Right atrium auricular region (tissue), 2 donors: ENCODE data around the gene ADCY3. TPM values are rescaled to one million over a fixed set of nuclear protein-coding genes. Genes with fewer than 3 reads are reported as not detected.
A peak's percentile ranks its signal among the peaks of the same experiment; 100 is the strongest.

Experiments
- DNase-seq: peaks from one replicate; pipeline ENCODE4 v3.0.0-alpha.2; 2019; ENCODE audit warnings: low spot score
- H3K27ac ChIP-seq, 2 donors: fragments of 200-600 bp; sonication (generic); 1 replicate in 1 of 2; 2 replicates in 1 of 2; pipeline ENCODE4 v1.5.1; 2016 to 2019
- H3K27me3 ChIP-seq, 2 donors: fragments of 200-600 bp; sonication (generic); one replicate each; pipeline versions ENCODE4 v1.5.1 to v1.6.0; 2017 to 2019
- H3K36me3 ChIP-seq: fragments of 200-600 bp; sonication (generic); one replicate; pipeline ENCODE4 v1.5.1; 2016
- H3K4me1 ChIP-seq, 2 donors: fragments of 200-600 bp; sonication (generic); one replicate each; pipeline versions ENCODE4 v1.5.1 to v1.6.0; 2017 to 2019
- H3K4me3 ChIP-seq, 2 donors: fragments of 200-600 bp; sonication (generic); 1 replicate in 1 of 2; 2 replicates in 1 of 2; pipeline ENCODE4 v1.5.1; 2017 to 2019; ENCODE audit warnings: mild to moderate bottlenecking in 1 of 2, moderate library complexity in 1 of 2
- H3K9me3 ChIP-seq, 2 donors: fragments of 200-600 bp; sonication (generic); one replicate each; pipeline ENCODE4 v1.5.1; 2019
- total RNA-seq, 2 donors: library from RNA; depleted of rRNA; stranded (reverse); fragments of >200 nt; gene quantifications; one replicate each; pipeline ENCODE4 v1.1.0, GENCODE V29; 2016
- TF ChIP-seq, protein P1 (sequence below), 2 donors: fragments of 200-600 bp; sonication (generic); IDR thresholded peaks; one replicate each; pipeline ENCODE4 v1.5.1; 2019; ENCODE audit warnings: antibody characterized with exemption in 2 of 2

The ADCY3 gene
- total RNA-seq, 2 donors from 2014 or later, result 14.1 to 28.4 TPM

GRCh38 chr2:24917086-24917485, 3.0 kb downstream of the ADCY3 start:
- TF ChIP-seq, protein P1, sequence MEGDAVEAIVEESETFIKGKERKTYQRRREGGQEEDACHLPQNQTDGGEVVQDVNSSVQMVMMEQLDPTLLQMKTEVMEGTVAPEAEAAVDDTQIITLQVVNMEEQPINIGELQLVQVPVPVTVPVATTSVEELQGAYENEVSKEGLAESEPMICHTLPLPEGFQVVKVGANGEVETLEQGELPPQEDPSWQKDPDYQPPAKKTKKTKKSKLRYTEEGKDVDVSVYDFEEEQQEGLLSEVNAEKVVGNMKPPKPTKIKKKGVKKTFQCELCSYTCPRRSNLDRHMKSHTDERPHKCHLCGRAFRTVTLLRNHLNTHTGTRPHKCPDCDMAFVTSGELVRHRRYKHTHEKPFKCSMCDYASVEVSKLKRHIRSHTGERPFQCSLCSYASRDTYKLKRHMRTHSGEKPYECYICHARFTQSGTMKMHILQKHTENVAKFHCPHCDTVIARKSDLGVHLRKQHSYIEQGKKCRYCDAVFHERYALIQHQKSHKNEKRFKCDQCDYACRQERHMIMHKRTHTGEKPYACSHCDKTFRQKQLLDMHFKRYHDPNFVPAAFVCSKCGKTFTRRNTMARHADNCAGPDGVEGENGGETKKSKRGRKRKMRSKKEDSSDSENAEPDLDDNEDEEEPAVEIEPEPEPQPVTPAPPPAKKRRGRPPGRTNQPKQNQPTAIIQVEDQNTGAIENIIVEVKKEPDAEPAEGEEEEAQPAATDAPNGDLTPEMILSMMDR (IDR thresholded peaks at IDR 0.05), result no peak
- DNase-seq, result no peak
- Histone ChIP-seq H3K27me3 (no peaks in the 10 kb centered on the region), H3K27ac (no peak overlapping the region), H3K4me1 (peaks cover 0 to 27% of the 10 kb centered on the region in 2 donors), H3K4me3 (peak overlapping the region in 1 of 2 donors; percentile 58), H3K36me3 (no peaks in the 10 kb centered on the region), H3K9me3 (no peaks in the 10 kb centered on the region)

DNA sequence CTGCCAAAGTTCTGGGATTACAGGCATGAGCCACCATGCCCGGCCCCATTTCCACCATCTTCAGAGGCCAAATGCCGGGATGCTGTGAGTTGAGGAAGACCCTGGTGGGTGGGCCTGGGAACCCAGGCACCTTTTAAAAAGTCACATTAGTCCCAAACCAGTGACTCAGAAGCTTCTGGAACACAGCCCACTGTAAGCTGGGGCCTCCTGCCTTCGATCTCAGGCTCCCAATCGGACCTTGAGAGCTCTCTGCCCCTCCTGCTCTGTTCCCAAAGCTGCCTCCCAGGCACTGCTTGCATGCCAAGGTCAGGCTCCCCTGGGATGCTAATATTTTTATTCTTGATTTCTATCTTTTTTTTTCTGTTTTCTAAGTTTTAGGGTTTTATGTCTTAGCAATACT, 4.2 kb downstream of the ADCY3 start:
- Histone ChIP-seq H3K4me3 (no peak overlapping the region), H3K36me3 (no peaks in the 10 kb centered on the region), H3K9me3 (no peaks in the 10 kb centered on the region), H3K4me1 (peaks cover 0 to 22% of the 10 kb centered on the region in 2 donors), H3K27ac (peak overlapping the region in 1 of 2 donors; percentile 1), H3K27me3 (no peaks in the 10 kb centered on the region)
- TF ChIP-seq, protein P1 (IDR thresholded peaks at IDR 0.05), result no peak
- no peak for DNase-seq

GRCh38 chr2:24915175-24915574, 4.9 kb downstream of the ADCY3 start:
- no peaks in the 10 kb centered on the region for H3K27me3 ChIP-seq
- H3K27ac ChIP-seq, result peak overlapping the region in 1 of 2 donors; percentile 1
- H3K4me1 ChIP-seq, result peaks cover 0 to 19% of the 10 kb centered on the region in 2 donors
- peak overlapping the region in 1 of 2 donors; percentile 4 for H3K4me3 ChIP-seq
- no peak for DNase-seq
- H3K9me3 ChIP-seq, result peaks cover 0 to 3% of the 10 kb centered on the region in 2 donors
- no peaks in the 10 kb centered on the region for H3K36me3 ChIP-seq
- TF ChIP-seq, protein P1 (IDR thresholded peaks at IDR 0.05), result no peak

GRCh38 chr2:24914713-24915112, 5.3 kb downstream of the ADCY3 start:
- peaks cover 0 to 8% of the 10 kb centered on the region in 2 donors for H3K9me3 ChIP-seq
- H3K4me1 ChIP-seq, result peaks cover 0 to 19% of the 10 kb centered on the region in 2 donors
- TF ChIP-seq, protein P1 (IDR thresholded peaks at IDR 0.05), result no peak
- no peaks in the 10 kb centered on the region for H3K36me3 ChIP-seq
- DNase-seq, result no peak
- H3K27me3 ChIP-seq, result no peaks in the 10 kb centered on the region
- no peak overlapping the region for H3K27ac ChIP-seq
- H3K4me3 ChIP-seq, result no peak overlapping the region

DNA sequence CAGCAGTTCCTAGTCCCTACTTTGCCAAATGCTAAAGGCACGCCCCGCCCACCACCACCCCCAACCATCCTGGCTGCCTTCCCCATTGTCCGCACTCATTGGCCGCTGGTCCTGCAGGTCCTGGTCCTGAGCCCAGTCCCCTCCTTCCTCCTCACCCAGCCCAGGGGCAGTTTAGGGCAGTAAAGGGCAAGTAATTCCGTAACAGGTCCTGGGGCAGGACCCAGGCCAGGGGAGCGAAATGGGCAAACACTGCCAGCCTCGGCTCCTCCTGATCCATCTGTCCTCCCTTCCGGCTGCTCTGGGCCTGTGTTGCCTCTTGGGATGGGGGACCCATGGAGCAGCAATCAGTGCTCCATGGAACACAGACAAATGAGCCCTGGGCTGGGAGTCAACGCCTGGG, 6.1 kb downstream of the ADCY3 start:
- TF ChIP-seq, protein P1 (IDR thresholded peaks at IDR 0.05), result no peak
- Histone ChIP-seq H3K36me3 (no peaks in the 10 kb centered on the region), H3K27me3 (no peaks in the 10 kb centered on the region), H3K9me3 (peaks cover 0 to 8% of the 10 kb centered on the region in 2 donors), H3K4me3 (no peak overlapping the region), H3K27ac (peak overlapping the region in 1 of 2 donors; percentile 16), H3K4me1 (peaks cover 0 to 13% of the 10 kb centered on the region in 2 donors)
- no peak for DNase-seq

- Histone ChIP-seq H3K27ac (no peak overlapping the region), H3K27me3 (no peaks in the 10 kb centered on the region), H3K36me3 (no peaks in the 10 kb centered on the region), H3K4me3 (no peak overlapping the region), H3K9me3 (peaks cover 0 to 8% of the 10 kb centered on the region in 2 donors), H3K4me1 (peaks cover 0 to 6% of the 10 kb centered on the region in 2 donors)
- DNase-seq, result no peak
- TF ChIP-seq, protein P1 (IDR thresholded peaks at IDR 0.05), result no peak
Measured at GRCh38 chr2:24912986-24913385, 7.1 kb downstream of the ADCY3 start.
